Peyer's patch (tissue), 4 donors: Measurements from ENCODE around the gene PDE2A. TPM values are rescaled to one million over a fixed set of nuclear protein-coding genes. Genes with fewer than 3 reads are reported as not detected.

Source experiments
- DNase-seq, 3 donors: peaks; one replicate each; pipeline ENCODE4 v3.0.0-alpha.2; 2017 to 2019
- H3K27ac ChIP-seq, 4 donors: fragments of 200-600 bp; sonication (generic); one replicate each; pipeline ENCODE4 v1.5.1; 2016 to 2019
- H3K27me3 ChIP-seq, 2 donors: fragments of 200-600 bp; sonication (generic); one replicate each; pipeline ENCODE4 v1.5.1; 2019
- H3K36me3 ChIP-seq, 3 donors: fragments of 200-600 bp; sonication (generic); one replicate each; pipeline ENCODE4 v1.5.1; 2016 to 2019
- H3K4me1 ChIP-seq, 4 donors: fragments of 200-600 bp; sonication (generic); one replicate each; pipeline ENCODE4 v1.5.1; 2016 to 2019
- H3K4me3 ChIP-seq, 4 donors: fragments of 200-600 bp; sonication (generic); 1 replicate in 3 of 4; 2 replicates in 1 of 4; pipeline ENCODE4 v1.5.1; 2016 to 2019; ENCODE audit warnings: mild to moderate bottlenecking in 1 of 4
- H3K9me3 ChIP-seq, 4 donors: fragments of 200-600 bp; sonication (generic); one replicate each; pipeline ENCODE4 v1.5.1; 2016 to 2019; ENCODE audit warnings: mild to moderate bottlenecking in 1 of 4
- CTCF ChIP-seq, 6 experiments: fragments of 450-650 bp in 4 of 6; fragments of 200-600 bp in 2 of 6; sonication (generic) in 1 of 6; IDR thresholded peaks; one replicate each; pipeline ENCODE4 v1.5.1; 2017 to 2019; ENCODE audit warnings: antibody characterized with exemption in 6 of 6, mild to moderate bottlenecking in 3 of 6, moderate library complexity in 1 of 6
- POLR2A ChIP-seq, 2 donors: fragments of 450-650 bp; IDR thresholded peaks; one replicate each; pipeline ENCODE4 v1.5.1; 2017; ENCODE audit warnings: antibody characterized with exemption in 2 of 2, mild to moderate bottlenecking in 2 of 2, moderate library complexity in 2 of 2
- total RNA-seq, 4 donors: library from RNA; depleted of rRNA; stranded (reverse); fragments of >200 nt; gene quantifications; one replicate each; pipeline ENCODE4 v1.1.0, GENCODE V29; 2016

PDE2A gene
- total RNA-seq, 4 donors from 2014 or later, result 8.4 to 75.9 (median 33.1) TPM

GRCh38 chr11:72704783-72705265 lies 30.6 kb upstream of the PDE2A start:
- Histone ChIP-seq H3K27me3 (no peaks in the 10 kb centered on the region), H3K36me3 (peaks cover 0 to 90% (median 2%) of the 10 kb centered on the region in 3 donors), H3K4me3 (no peak overlapping the region), H3K9me3 (no peaks in the 10 kb centered on the region), H3K4me1 (no peaks in the 10 kb centered on the region), H3K27ac (no peak overlapping the region)
- DNase-seq, result no peak
- TF ChIP-seq CTCF (IDR thresholded peaks at IDR 0.05) (no peak), POLR2A (IDR thresholded peaks at IDR 0.05) (no peak)

DNA sequence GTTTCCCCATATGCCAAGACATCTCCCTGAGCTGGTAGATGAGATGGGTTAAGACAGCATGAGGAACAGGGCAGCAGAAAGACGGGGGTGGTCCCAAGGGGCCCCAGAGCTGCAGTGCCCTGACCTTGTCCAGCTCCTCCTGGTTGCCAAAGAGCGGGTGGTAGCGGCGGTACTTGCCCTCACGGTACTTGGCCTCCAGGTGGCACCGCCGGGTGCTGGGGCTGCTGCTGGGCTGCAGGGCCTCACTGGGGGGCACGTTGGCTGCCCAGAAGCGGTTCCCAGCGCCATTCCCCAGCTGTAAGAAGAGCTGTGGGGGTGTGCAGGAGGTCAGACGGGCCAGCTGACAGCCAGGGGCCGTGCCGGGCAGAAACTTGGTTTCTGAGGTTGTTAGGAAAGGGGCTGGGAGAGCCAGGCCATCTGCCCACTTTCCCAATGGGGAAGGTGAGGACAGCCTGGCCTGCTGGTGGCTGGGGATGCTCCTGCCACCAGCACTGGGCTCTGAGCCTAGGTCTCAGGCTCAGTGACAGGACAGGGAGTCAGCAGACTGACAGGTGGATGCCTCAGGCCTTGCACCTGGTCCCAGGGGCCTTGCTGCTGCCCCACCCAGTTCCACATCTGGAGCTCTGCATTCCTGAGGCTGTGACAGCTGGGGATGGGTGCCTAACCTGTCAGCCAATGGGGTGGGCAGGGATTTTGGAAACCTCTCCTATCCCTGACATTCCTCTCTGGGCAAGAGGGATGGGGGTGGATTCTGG lies 30.0 kb upstream of the PDE2A start:
- DNase-seq, result no peak
- Histone ChIP-seq H3K27me3 (no peaks in the 10 kb centered on the region), H3K4me3 (no peak overlapping the region), H3K36me3 (peaks cover 0 to 90% (median 2%) of the 10 kb centered on the region in 3 donors), H3K4me1 (no peaks in the 10 kb centered on the region), H3K9me3 (no peaks in the 10 kb centered on the region), H3K27ac (peak overlapping the region in 3 of 4 donors; percentile 14 to 26 (median 25))
- no peak for TF ChIP-seq CTCF (IDR thresholded peaks at IDR 0.05)
- no peak for TF ChIP-seq POLR2A (IDR thresholded peaks at IDR 0.05)

DNA sequence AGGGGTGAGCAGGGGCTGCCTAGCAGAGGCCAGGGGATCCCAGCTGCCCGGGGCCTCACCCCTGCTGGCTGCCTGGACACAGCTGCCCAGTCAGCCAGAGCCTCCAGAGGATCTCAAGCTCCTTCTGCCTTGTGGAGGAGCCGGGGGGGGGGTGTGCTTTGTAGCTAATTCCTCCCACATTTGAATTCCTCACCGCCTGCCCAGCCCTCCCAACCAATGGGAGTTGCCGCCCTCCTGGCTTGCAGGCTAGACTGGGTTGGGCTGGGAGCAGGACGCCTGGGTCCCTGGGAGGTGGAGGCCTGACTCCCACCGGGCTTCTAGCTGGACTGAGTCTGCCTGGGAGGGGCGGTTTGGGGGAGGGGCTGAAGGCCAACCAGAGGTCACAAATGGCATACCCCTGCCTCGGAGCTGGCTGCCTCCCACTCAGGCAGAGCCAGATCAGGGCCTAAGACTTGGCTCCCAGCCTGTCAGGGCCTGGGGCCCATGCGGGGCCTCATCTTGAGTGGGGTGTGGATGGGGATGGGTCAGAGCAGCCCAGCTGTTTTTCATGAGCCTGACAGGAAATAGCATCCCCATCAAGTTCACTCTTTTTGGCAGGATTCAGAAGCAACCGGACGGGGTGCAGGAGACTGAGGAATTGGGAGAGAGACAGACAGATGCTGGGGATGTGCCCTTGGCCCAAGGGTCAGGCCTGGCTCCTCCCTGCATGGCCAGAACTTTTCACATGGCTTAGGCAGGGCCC lies 29.2 kb upstream of the PDE2A start:
- Histone ChIP-seq H3K9me3 (no peaks in the 10 kb centered on the region), H3K4me1 (no peaks in the 10 kb centered on the region), H3K4me3 (no peak overlapping the region), H3K27ac (peak overlapping the region in 3 of 4 donors; percentile 14 to 34 (median 26)), H3K36me3 (peaks cover 0 to 91% (median 2%) of the 10 kb centered on the region in 3 donors), H3K27me3 (no peaks in the 10 kb centered on the region)
- DNase-seq, result no peak
- TF ChIP-seq POLR2A (IDR thresholded peaks at IDR 0.05) (no peak), CTCF (IDR thresholded peaks at IDR 0.05) (no peak)

- Histone ChIP-seq H3K36me3 (peaks cover 0 to 91% (median 2%) of the 10 kb centered on the region in 3 donors), H3K27me3 (no peaks in the 10 kb centered on the region), H3K4me1 (no peaks in the 10 kb centered on the region), H3K9me3 (no peaks in the 10 kb centered on the region), H3K4me3 (no peak overlapping the region), H3K27ac (peak overlapping the region in 3 of 4 donors; percentile 14 to 34 (median 14))
- no peak for TF ChIP-seq POLR2A (IDR thresholded peaks at IDR 0.05)
- TF ChIP-seq CTCF (IDR thresholded peaks at IDR 0.05), result no peak
- DNase-seq, result no peak
These were observed 28.5 kb upstream of the PDE2A start for GRCh38 chr11:72702577-72703241.

- no peak for DNase-seq
- H3K27me3 ChIP-seq, result no peaks in the 10 kb centered on the region
- H3K36me3 ChIP-seq, result peaks cover 0 to 91% (median 2%) of the 10 kb centered on the region in 3 donors
- no peaks in the 10 kb centered on the region for H3K4me1 ChIP-seq
- TF ChIP-seq CTCF (IDR thresholded peaks at IDR 0.05) (no peak), POLR2A (IDR thresholded peaks at IDR 0.05) (no peak)
- no peaks in the 10 kb centered on the region for H3K9me3 ChIP-seq
- no peak overlapping the region for H3K4me3 ChIP-seq
- no peak overlapping the region for H3K27ac ChIP-seq
These were observed 27.9 kb upstream of the PDE2A start for GRCh38 chr11:72702096-72702495.
